Keratinocyte (primary cell): ENCODE results near the gene NKIRAS1. TPM values are rescaled to one million over a fixed set of nuclear protein-coding genes. Genes with fewer than 3 reads are reported as not detected.

Experiments
- DNase-seq: peaks from one replicate; pipeline ENCODE4 v3.0.0-alpha.2; 2011; ENCODE audit warnings: low read depth, missing footprints, low spot score
- FAIRE-seq: peaks from 2 replicates; lab custom pipeline; 2011; peaks lifted over from hg19 to GRCh38; lab: Jason Lieb, UNC
- H2AFZ ChIP-seq: 2 replicates; pipeline ENCODE4 v1.6.0; 2012; ENCODE audit warnings: low read length, control low read depth, inconsistent platforms; ENCODE audit not compliant: control insufficient read depth
- H3K27ac ChIP-seq: 2 replicates; pipeline ENCODE4 v1.5.1; 2011; ENCODE audit warnings: low read length; ENCODE audit not compliant: control insufficient read depth, insufficient read depth
- H3K27me3 ChIP-seq: 3 replicates; pipeline ENCODE4 v1.6.0; 2011; ENCODE audit warnings: low read length; ENCODE audit not compliant: control insufficient read depth, insufficient read depth; ENCODE audit errors: extremely low read depth
- H3K36me3 ChIP-seq, 2 experiments: 2 replicates in 1 of 2; 3 replicates in 1 of 2; pipeline ENCODE4 v1.5.1; 2011; ENCODE audit warnings: low read length in 2 of 2, mild to moderate bottlenecking in 1 of 2; ENCODE audit not compliant: control insufficient read depth in 2 of 2, insufficient read depth in 2 of 2; ENCODE audit errors: extremely low read depth in 1 of 2
- H3K4me1 ChIP-seq: 3 replicates; pipeline ENCODE4 v1.5.1; 2011; ENCODE audit warnings: low read length; ENCODE audit not compliant: control insufficient read depth, insufficient read depth; ENCODE audit errors: extremely low read depth
- H3K4me2 ChIP-seq: 3 replicates; pipeline ENCODE4 v1.6.0; 2011; ENCODE audit warnings: low read depth, low read length; ENCODE audit not compliant: control insufficient read depth, insufficient read depth; ENCODE audit errors: extremely low read depth
- H3K4me3 ChIP-seq, 3 experiments: fragments of 200-600 bp in 1 of 3; sonication (generic) in 1 of 3; 2 replicates in 2 of 3; 3 replicates in 1 of 3; pipeline ENCODE4 v1.5.1; 2011 to 2016; ENCODE audit warnings: low read length in 3 of 3, mild to moderate bottlenecking in 3 of 3, control low read depth in 2 of 3, inconsistent platforms in 1 of 3, low read depth in 1 of 3, mixed read lengths in 1 of 3, mixed run types in 1 of 3, moderate library complexity in 1 of 3; ENCODE audit not compliant: control insufficient read depth in 2 of 3, insufficient read depth in 2 of 3; ENCODE audit errors: extremely low read depth in 1 of 3
- H3K79me2 ChIP-seq: 2 replicates; pipeline ENCODE4 v1.6.0; 2012; ENCODE audit warnings: low read length; ENCODE audit not compliant: control insufficient read depth, insufficient read depth
- H3K9ac ChIP-seq: 3 replicates; pipeline ENCODE4 v1.6.0; 2011; ENCODE audit warnings: low read length; ENCODE audit not compliant: control insufficient read depth, insufficient read depth; ENCODE audit errors: extremely low read depth
- H3K9me1 ChIP-seq: 3 replicates; pipeline ENCODE4 v1.6.0; 2011; ENCODE audit warnings: low read length; ENCODE audit not compliant: control insufficient read depth, insufficient read depth; ENCODE audit errors: extremely low read depth
- H3K9me3 ChIP-seq: 2 replicates; pipeline ENCODE4 v1.5.1; 2012; ENCODE audit warnings: low read depth, low read length; ENCODE audit not compliant: control insufficient read depth
- H4K20me1 ChIP-seq: 3 replicates; pipeline ENCODE4 v1.6.0; 2011; ENCODE audit warnings: low read length; ENCODE audit not compliant: control insufficient read depth, insufficient read depth; ENCODE audit errors: extremely low read depth
- EZH2 ChIP-seq: IDR thresholded peaks from one replicate; pipeline ENCODE4 v1.6.1; 2012; ENCODE audit warnings: inconsistent platforms, mild to moderate bottlenecking, low read length, moderate library complexity
- dilution Hi-C: fragments of 300-500 bp; cut with MboI; formaldehyde crosslinking; loops from one replicate; pipeline ENCODE4 v1.7.0; 2020; ENCODE audit warnings: low sequenced_read_pairs; ENCODE audit not compliant: extremely low pct_ligation_motif_present
- polyA plus RNA-seq, 5 experiments: library from polyadenylated mRNA; depleted of rRNA in 3 of 5; stranded (reverse) in 3 of 5; stranded (forward) in 1 of 5; unstranded in 1 of 5; fragments of >200 nt; gene quantifications; 1 replicate in 1 of 5; 2 replicates in 3 of 5; 3 replicates in 1 of 5; pipeline versions ENCODE4 v1.2.1 to v1.2.3, GENCODE V29; 2011 to 2012; ENCODE audit warnings: missing spikeins in 2 of 5, low read depth in 1 of 5, low replicate concordance in 1 of 5
- TF ChIP-seq, protein P1 (sequence below), 3 experiments: IDR thresholded peaks in 1 of 3; conservative IDR thresholded peaks in 1 of 3; optimal IDR thresholded peaks in 1 of 3; 2 replicates in 2 of 3; 3 replicates in 1 of 3; pipeline versions ENCODE3 to v1.5.1; 2011; ENCODE audit warnings: low read length in 3 of 3, mild to moderate bottlenecking in 3 of 3, moderate library complexity in 2 of 3, control low read depth in 1 of 3, inconsistent platforms in 1 of 3; ENCODE audit not compliant: insufficient read depth in 2 of 3; ENCODE audit errors: extremely low read depth in 1 of 3

Gene NKIRAS1
- polyA plus RNA-seq, 1 donor (not counting 4 experiments of a cell fraction or from before 2014, with no cell fraction given), result 10.7 TPM

- Histone ChIP-seq H3K79me2 (no peaks in the 10 kb centered on the region), H3K9me1 (no peaks in the 10 kb centered on the region), H4K20me1 (no peaks in the 10 kb centered on the region), H2AFZ (no peak overlapping the region), H3K36me3 (no peaks in the 10 kb centered on the region), H3K4me3 (no peak overlapping the region), H3K27me3 (no peaks in the 10 kb centered on the region), H3K27ac (no peak overlapping the region), H3K4me1 (no peaks in the 10 kb centered on the region), H3K4me2 (no peak overlapping the region), H3K9me3 (no peaks in the 10 kb centered on the region), H3K9ac (no peak overlapping the region)
- no peak for DNase-seq
- TF ChIP-seq, protein P1, sequence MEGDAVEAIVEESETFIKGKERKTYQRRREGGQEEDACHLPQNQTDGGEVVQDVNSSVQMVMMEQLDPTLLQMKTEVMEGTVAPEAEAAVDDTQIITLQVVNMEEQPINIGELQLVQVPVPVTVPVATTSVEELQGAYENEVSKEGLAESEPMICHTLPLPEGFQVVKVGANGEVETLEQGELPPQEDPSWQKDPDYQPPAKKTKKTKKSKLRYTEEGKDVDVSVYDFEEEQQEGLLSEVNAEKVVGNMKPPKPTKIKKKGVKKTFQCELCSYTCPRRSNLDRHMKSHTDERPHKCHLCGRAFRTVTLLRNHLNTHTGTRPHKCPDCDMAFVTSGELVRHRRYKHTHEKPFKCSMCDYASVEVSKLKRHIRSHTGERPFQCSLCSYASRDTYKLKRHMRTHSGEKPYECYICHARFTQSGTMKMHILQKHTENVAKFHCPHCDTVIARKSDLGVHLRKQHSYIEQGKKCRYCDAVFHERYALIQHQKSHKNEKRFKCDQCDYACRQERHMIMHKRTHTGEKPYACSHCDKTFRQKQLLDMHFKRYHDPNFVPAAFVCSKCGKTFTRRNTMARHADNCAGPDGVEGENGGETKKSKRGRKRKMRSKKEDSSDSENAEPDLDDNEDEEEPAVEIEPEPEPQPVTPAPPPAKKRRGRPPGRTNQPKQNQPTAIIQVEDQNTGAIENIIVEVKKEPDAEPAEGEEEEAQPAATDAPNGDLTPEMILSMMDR (optimal IDR thresholded peaks at IDR 0.05 in 1 of 3, IDR thresholded peaks at IDR 0.05 in 1 of 3, conservative IDR thresholded peaks at IDR 0.05 in 1 of 3; ENCODE audit: extremely low read depth in 1 of 3, insufficient read depth in 2 of 3, low read length in 3 of 3), result no peak
- FAIRE-seq, result no peak
- dilution Hi-C loops, result no loop called here
These were observed 20.5 kb upstream of the NKIRAS1 start for GRCh38 chr3:23937296-23937695.

GRCh38 chr3:23934253-23934652 is 17.5 kb upstream of the NKIRAS1 start:
- FAIRE-seq, result no peak
- no peak overlapping the region for H3K4me3 ChIP-seq
- no peaks in the 10 kb centered on the region for H3K9me1 ChIP-seq
- H3K36me3 ChIP-seq, result no peaks in the 10 kb centered on the region
- no peaks in the 10 kb centered on the region for H3K79me2 ChIP-seq
- no peak for TF ChIP-seq EZH2
- TF ChIP-seq, protein P1 (optimal IDR thresholded peaks at IDR 0.05 in 1 of 3, IDR thresholded peaks at IDR 0.05 in 1 of 3, conservative IDR thresholded peaks at IDR 0.05 in 1 of 3; ENCODE audit: extremely low read depth in 1 of 3, insufficient read depth in 2 of 3, low read length in 3 of 3), result no peak
- no peak for DNase-seq
- no peaks in the 10 kb centered on the region for H3K4me1 ChIP-seq
- H3K27ac ChIP-seq, result no peak overlapping the region
- H4K20me1 ChIP-seq, result no peaks in the 10 kb centered on the region
- H2AFZ ChIP-seq, result no peak overlapping the region
- H3K4me2 ChIP-seq, result no peak overlapping the region
- dilution Hi-C loops, result no loop called here
- no peaks in the 10 kb centered on the region for H3K9me3 ChIP-seq
- H3K9ac ChIP-seq, result no peak overlapping the region
- no peaks in the 10 kb centered on the region for H3K27me3 ChIP-seq
